ENCODE data around the gene LDB2.
"Not testable (repeated sequence)": the region's sequence is repeated elsewhere in the genome, so short reads cannot be mapped to it uniquely, and the experiment has no call there.

LDB2 gene

DNA sequence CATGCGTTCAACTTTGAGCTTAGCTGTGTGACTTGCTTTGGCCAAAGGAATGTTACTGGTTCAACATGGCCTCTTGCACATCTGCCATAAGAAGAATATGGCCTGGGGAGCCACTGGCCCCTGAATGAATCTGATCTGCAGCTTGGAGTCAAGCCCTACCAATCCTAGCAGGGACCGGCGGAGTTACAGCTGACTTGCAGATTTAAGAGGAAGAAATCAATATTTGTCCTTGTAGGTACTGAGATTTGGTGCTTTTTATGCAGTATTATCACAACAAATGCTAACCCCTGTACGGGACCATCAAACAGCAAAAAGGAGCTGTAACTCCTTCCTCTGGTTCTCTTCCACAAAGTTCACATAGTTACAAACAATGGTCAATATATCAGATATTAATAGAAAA lies 252.0 kb downstream of the LDB2 start:
- DNase-seq (ENCODE audit: low read depth), result no peak

DNA sequence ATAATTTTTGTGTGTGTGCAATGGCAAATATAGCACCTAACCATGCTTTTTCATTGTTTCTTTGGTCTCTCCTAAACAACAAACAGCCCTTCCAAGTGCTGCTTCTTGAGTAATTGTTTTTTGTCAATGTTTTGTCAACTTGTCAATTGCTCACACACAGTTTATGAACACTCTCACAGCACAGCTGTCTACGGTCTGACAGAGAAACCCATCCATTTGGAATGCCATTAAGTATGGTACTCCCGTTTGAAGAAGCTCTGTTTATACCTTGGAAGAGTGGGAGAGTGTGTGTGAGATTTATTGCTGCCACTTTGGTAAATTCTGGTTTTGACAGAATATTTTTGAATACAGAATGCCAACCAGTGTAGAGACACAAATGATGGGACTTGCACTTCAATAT lies 254.6 kb downstream of the LDB2 start:
- no peak for DNase-seq (ENCODE audit: low read depth)

DNA sequence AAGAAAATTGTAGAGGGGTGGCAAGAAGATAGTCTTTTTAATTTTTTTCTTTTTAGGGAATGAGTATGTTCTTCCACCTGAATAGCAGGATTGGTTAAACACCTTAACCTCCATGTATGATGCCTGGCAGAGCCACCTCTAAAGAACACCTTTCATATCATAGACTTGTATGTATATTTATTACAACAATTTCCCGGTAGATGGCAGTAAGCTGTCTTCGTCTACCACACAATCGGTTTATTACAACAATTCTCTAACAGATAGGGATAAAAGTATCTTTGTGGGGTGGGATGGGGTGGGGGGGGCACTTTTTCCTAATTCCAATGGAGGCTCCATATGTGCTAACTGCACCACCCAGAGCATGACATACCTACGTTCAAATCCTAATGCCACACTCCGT lies 255.5 kb downstream of the LDB2 start:
- DNase-seq (ENCODE audit: low read depth), result no peak

DNA sequence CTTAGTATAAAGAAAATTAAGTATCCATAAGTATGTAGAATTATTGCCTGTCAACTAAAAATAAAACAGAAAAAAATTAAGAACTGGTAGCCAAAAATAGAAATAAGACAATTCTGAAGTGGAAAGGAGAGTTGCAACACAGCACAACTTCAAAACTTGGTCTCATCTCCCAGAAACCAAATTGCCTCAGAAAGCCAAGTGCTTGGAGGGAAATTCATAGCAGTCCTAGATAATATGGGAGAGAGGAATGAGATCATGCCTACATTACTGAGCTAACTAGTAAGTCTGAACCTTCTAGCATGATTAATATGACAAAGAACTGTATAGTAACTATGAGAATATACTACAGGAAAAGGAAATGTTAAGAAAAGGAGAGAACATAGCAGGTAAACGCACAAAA lies 256.5 kb downstream of the LDB2 start:
- DNase-seq (ENCODE audit: low read depth), result no peak

DNA sequence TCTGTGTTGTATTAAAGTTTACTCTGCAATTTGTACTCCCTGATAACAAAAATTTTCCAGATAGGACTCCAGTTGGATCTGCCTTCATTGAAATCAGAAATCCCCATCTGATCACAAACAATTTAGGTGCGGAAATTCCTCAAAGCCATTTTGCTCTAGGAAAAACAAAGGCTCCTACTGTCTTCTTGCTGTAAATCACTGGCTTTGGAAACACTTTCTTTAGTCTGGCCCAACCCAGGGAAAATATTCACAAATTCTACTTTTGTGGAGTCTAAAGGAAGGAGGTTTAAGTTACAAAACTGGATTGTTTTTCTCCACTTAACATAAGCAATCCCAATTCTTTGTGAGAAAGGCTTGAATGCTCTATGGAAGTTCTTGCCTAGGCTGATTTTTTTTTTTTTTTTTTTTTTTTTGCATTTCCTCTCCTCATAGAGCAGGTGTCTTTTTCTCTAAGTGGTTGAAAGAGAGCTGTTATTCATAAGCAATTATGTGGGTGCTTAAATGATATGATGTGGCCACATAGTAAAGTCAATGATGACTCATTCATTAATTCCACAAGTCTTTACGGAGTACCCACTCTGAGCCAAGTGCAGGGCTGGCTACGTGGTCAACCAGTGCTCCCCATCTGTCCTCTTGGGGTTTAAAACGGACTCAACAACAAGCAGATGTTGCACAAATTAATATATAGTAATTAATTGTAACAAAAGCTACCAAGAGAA lies 261.4 kb downstream of the LDB2 start:
- no peak for DNase-seq (ENCODE audit: low read depth)

DNA sequence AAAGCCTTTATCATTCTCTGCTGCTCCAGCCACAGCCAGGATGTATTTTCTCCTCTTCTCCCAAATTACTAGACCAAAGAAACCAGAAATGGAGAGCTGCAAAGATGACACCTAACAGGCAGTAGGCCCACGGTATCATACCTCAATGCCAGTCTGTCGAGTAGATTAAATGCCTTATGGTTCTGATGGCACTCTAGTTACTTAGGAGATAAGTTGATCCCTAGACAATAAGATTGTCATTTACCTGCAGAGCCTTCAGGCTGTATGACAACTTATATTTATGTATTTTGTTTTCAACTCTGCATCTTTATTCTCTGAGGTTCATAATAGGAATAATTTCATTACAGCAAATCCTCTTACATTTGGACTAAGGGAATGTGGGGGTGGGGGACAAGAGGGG lies 262.1 kb downstream of the LDB2 start:
- no peak for DNase-seq (ENCODE audit: low read depth)

DNA sequence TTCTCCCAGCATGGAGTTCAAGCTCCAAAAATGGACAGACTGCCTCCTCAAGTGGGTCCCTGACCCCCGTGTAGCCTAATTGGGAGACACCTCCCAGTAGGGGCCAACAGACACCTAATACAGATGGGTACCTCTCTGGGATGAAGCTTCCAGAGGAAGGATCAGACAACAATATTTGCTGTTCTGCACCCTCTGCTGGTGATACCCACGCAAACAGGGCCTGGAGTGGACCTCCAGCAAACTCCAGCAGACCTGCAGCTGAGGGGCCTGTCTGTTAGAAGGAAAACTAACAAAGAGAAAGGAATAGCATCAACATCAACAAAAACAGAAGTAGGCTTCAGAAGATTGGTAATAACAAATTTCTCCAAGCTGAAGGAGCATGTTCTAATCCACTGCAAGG lies 269.2 kb downstream of the LDB2 start:
- DNase-seq (ENCODE audit: low read depth), result not testable (repeated sequence)

DNA sequence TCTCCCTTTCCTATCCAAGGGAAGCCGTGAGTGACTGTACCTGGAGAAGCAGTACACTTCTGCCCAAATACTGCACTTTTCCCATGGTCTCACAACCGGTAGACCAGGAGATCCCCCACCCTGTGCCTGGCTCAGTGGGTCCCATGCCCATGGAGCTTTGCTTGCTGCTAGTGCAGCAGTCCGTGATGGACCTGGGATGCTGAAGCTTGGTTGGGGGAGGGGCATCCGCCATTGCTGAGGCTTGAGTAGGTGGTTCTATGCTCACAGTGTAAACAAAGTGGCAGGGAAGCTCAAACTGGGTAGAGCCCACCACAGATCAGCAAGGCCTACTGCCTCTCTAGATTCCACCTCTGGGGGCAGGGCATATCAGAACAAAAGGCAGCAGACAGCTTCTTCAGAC lies 269.6 kb downstream of the LDB2 start:
- DNase-seq (ENCODE audit: low read depth), result not testable (repeated sequence)

DNA sequence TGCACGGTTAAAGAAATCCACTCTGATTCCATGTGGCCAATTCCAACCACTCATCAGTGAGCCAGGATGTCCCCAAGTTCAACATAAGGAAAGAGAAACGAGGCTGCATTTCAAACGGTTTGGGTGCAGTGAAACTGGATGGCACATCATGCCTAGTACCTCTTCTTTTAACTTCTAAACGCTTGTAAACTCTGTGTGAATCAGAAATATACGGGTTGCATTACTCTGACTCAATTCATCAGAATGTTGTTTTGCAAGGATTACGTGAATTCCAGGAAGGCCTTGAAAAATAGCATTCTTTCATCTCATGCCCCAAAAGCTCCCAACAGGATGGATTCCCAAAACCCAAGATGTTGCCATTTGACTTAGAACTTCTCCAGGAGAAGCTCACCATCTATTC lies 270.4 kb downstream of the LDB2 start:
- DNase-seq (ENCODE audit: low read depth), result no peak

DNA sequence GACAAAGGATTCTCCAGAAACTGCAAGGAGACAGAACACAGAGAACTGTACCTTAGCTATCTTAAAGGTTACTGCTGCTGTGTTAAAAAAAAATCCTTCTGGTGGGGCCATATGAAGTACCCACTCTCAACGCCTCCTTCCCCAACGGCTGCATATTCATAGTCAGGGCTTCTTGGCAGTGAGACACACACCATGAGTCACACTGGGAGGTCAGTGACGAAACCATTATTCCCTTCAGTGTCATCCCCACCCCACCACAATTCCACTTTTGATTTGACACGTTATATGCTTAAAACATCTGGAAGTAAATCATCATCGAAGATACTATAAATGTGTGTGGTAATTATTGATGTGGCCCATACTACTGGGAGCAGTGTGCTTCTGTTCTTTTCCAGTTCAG lies 271.5 kb downstream of the LDB2 start:
- DNase-seq (ENCODE audit: low read depth), result no peak

DNA sequence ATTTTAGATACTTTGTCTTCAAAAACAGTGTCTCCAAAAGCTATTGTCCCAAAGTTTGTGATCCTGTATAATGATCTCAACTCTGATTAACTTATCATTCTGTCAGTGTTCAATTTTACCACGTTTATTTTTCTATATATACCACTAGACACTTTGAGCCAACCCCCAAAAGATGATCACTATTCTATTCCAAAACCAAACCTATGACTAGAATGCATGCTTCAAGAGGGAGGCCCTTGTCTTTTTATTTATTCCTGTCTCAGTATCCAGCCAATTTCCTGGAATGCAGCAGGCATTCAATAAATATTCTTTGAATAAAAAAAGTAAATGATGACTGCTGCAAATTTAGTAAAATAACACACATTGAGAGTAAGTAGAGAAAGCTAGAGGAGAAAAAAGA lies 275.6 kb downstream of the LDB2 start:
- DNase-seq (ENCODE audit: low read depth), result no peak

DNA sequence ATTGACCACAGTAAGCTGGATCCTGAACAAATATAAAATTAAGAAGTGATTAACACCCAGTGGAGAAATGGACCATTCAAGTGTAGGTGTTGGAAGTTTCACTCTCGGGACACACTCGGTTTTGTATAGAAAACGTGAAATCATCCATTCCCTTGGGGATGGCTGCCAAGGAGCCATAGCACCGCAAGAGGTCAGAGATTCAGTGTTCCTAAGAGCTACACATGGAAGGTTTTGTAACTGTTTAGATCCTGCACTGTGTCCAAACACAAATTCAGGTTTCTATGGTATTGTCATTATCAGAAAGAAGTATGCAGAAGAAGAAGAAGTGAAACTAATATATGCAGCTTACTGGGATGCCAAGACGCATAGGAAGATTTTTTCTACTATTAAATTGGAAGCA lies 281.0 kb downstream of the LDB2 start:
- DNase-seq (ENCODE audit: low read depth), result no peak

DNA sequence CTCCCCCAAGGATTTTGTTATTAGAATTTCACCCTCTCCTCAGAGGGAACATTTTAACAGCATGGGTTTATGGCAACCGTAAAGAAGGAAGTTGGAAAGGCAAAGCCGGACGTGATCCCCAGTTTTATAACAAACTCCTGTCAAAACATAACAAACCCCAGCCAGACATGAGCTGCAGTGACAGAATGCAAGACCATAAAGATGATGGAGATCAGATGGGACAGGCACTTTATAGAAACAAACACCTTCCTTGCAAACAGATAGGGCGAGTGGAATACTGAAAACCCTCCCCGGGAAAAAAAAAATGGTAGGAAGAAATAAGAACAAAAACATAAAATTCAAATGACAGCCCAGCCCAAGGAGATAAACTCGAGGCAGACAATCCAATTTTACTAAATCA lies 281.4 kb downstream of the LDB2 start:
- DNase-seq (ENCODE audit: low read depth), result no peak

DNA sequence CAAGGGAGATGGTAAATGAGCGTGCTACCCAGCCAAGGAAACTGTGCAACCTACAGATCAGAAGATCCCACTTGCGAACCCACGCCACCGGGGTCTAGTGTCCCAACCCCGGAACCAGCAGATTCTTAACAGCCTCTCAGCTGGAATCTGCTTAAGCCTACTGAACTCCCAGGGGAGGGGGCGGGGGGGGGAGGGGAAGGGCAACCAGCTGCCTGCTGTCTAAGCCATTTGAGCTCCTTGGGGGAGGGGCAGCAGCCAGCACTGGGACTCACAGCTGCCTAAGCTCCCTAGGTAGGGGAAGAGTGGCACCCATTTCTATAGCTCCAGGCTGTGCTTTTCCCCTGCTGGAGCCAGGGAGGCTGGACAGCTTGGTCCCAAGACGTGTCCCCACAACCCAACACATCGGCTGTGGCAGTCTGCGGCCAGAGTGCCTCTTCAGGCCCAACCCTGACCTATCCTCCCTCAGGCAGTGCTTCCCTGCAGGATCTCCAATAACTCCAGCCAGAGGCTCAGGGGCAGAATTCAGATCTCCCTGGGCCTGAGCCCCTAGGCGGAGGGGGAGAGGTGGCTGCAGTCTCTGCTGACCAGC lies 289.2 kb downstream of the LDB2 start:
- no peak for DNase-seq (ENCODE audit: low read depth)

DNA sequence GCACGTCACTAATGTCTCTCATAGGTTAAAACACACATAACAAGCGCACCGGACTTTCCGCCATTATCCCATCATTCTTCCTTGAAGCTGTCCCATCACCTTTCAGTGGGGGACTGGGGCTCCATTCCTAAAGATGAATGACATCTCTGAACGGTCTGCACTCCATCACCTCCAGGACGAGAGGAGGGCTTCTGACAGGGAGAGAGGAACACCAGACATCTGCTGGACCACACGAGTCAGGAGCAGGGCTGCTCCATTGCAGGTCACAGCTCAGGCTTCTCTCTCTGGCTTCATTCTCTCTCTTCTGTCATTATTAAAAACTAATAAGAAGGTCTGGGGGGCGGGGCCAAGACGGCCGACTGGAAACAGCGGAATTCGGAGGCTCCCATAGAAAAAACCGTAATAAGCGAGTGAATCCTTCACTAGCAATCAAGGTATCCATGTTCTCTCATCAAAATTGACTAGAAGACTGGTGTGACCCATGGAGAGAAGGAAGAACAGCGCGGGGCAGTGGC lies 289.8 kb downstream of the LDB2 start:
- no peak for DNase-seq (ENCODE audit: low read depth)

DNA sequence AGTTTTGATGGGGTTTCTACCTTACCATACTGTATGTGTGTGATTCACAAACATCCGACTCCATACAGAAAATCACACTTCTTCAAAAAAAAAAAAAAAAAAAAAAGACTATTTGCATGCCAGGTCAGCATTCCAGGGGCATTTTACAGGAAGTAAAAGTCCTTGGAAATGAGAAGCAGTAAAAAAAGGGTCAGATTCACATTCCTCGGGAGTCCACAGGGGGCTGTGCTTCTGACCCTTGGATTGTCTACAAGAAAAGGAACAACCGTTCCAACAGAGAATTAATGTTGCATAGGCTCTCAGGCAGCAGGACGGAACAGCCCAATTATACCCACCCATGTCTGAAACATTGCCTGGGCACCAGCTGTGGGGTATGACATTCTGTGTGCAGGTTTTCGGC lies 290.3 kb downstream of the LDB2 start:
- DNase-seq (ENCODE audit: low read depth), result no peak

DNA sequence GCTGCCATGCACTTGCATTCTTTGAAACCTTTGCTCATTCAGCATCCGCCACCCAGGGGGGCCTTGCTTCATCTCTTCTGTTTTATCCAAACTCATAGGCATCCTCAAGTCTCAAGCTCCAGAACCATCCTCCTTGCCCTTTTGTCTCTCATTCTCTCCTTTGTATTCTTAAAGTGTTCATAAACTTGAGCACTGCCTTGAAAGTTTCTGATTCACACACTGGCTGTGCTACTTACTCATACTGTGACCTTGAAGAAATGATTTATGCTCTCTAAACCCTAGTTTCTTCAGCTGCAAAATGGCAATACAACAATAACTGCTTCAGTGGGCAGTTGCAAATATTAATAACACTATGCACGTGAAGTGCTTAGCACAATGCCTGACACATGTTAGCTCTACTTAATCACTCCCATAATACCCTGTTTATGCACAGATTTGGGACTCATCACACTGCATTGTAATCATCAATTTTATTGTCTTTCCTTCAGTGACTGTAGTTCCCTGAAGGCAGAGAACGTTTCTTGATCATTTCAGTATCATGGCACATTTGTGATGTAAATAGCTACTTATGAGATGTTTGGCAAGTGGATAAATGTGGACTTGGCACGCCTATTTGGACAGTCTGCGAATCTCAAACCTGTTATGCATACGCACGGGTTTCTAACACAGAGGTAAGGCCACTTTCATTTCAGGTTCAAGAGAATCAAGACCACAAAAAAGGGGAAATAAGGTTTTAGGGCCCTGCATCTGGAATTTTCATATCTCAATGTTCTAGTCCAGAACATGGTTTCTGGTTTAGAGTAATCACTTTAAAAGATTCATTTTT lies 291.0 kb downstream of the LDB2 start:
- no peak for DNase-seq (ENCODE audit: low read depth)

DNA sequence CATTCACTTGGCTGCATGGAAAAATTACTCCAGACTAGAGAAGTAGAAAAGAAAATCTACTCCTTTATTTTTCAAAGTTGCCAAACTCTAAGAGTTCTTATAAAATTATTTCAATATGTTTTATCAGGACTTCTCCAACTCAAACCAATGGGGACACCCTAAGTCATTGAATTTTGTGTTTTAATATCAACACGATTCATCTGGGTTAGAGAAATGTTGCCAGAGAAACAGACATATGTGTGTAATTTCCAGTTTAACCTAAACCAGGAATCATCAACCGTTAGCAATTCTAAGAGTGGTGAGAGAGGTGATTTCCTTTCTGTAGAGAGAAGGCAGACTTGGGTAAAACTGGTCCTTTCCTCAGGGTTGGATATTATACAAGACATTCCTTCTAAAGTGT lies 291.8 kb downstream of the LDB2 start:
- DNase-seq (ENCODE audit: low read depth), result no peak

DNA sequence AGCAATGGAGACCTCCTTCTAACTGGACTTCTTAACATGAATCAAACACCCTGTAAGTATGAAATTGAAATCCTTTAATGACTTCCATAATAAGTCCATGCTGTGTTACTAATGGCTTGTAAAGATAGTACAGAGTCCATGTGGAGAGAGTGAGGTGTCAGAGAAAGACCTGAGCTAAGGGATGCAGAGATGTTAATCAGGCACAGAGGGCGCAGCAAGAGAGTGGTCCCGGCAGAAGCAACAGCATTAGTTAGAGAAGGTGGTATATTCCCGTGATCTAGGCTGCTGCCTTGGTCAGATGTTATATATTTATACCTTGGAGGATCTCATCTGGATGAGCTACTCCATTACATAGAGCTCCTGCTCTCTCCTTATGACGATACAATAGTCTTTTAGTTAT lies 295.3 kb downstream of the LDB2 start:
- no peak for DNase-seq (ENCODE audit: low read depth)

DNA sequence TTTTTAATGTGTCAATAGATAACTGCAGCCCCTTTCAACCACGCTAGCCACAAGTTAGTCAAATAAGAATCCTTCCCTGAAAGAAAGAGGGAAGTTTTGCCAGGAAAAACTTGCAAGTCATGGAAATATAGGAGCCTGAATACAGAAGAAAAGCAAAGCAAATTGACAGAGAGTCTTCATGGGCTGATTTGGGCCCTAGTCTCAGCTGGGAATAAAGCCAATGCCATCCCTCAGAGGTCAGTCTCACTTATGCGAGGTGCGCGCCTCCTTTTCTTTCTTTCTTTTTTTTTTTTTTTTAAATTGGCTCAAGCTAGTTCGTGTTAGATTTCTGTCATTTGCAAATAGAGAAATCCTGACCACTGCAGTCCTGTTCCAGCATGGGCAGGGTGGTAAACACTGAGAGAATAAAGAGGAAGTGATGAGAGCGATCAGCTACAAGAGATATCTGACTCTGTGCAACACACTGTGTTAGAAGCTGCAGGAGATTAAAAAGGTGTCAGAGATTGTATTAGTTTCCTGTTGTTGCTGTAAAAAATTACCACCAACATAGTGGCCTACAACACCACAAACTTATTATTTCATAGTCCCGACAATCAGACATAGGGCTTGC lies 299.7 kb downstream of the LDB2 start:
- no peak for DNase-seq (ENCODE audit: low read depth)

DNA sequence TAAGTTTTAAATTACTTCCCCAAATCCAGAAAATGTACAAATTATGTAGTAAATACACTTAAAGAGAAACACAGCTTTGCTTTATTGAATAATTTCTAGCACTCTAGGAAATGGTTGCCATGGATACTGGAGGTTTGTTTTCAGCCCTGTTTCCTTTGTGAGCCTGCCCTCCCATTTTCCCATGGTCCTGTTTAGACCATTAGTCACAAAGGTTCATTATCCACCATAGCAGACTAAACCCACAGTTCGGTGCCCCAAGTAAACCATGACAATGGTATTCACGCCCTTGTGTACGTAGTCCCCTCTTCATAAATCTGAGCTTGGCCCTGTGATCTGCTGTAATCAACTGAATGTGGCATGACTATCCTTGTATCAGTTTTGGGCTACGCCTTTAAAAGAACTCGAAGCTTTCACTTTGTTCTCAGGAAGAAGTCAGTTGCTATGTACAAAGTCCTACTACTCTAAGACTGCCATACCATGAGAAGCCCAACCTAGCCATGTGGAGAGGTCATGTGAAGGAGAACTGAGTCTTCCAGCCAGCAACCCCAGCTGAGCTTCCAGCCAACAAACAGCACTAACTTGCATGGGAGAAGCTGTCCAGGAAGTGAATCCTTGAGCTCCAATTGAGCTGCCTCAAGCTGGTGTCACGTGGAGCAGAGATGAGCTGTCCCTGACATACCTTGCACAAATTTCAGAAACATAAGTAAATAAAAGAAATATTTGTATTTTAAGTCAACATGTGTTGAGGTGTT lies 300.4 kb downstream of the LDB2 start:
- DNase-seq (ENCODE audit: low read depth), result no peak

DNA sequence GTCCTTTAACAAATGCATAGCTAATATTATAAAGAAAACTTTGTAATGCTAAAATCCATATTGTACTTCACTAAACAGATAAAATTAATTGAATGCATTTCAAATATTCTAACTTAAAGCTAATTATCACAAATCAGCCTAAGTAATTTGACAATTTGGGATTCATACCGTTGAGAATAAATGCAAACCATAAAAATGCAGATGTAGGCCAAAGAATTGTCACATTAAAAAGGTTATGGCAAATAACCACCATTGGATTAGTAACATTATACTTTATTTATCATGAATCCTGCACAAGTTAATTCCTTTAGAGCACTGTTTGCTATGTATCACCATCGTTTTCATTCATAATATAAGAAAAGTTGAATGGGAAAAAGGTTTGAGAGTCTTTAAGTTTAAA lies 301.0 kb downstream of the LDB2 start:
- no peak for DNase-seq (ENCODE audit: low read depth)
